ENCODE measurements around the gene ACSF3. TPM values are rescaled to one million over a fixed set of nuclear protein-coding genes. Genes with fewer than 3 reads are reported as not detected.

ACSF3 gene
- total and polyA plus RNA-seq, 4 donors: 15.3 to 27.3 (median 18.8) TPM

DNA sequence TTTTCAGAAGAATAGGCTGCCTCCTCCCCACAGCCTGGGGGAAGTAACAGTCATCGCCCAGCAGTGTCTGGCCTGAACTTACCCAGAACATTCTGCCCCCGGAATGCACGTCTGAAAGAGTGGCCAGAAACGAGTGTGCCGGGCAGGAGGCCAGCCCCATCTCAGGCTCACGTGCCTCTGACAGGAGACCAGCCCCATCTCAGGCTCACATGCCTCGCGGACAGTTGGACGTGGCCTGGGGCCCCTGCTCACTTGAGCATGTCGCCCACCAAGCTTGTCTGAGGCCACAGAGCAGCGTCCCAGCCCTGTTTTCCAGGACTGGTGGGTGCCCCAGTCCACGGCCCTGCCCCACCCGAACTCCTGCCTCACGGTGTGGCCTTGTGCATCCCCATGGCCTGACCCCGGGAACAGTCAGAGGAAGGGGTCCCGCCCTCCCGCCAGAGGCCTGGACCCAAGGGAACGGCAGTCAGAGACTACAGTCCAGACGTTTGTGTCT is 61.6 kb downstream of the ACSF3 start:
- H3K9me3 ChIP-seq (ENCODE audit: control insufficient read depth in 4 of 4, low read length in 3 of 4): no peaks in the 10 kb centered on the region
- DNase-seq (ENCODE audit: low spot score): no peak
- H3K27ac ChIP-seq (ENCODE audit: low read depth in 1 of 2, low read length in 2 of 2): no peak overlapping the region
- H3K36me3 ChIP-seq (ENCODE audit: control insufficient read depth in 4 of 4, insufficient read depth in 3 of 4, low read depth in 1 of 4, low read length in 3 of 4): peaks cover 3 to 15% (median 8%) of the 10 kb centered on the region in 4 donors
- H3K9ac ChIP-seq (ENCODE audit: low read depth in 1 of 2, low read length in 2 of 2): no peak overlapping the region
- peaks cover 0 to 4% (median 0%) of the 10 kb centered on the region in 4 donors for H3K4me1 ChIP-seq (ENCODE audit: control insufficient read depth in 4 of 4, insufficient read depth in 4 of 4, low read length in 3 of 4)
- 37% methylated on average over 19 of the region's 19 CpGs for WGBS
- no peak for TF ChIP-seq SP1 (IDR thresholded peaks at IDR 0.05)
- peak; percentile 69 for TF ChIP-seq NR2F2 (IDR thresholded peaks at IDR 0.05)
- no peak overlapping the region for H3K4me3 ChIP-seq (ENCODE audit: low read depth in 1 of 3, low read length in 3 of 3)
- no peaks in the 10 kb centered on the region for H3K27me3 ChIP-seq (ENCODE audit: control insufficient read depth in 4 of 4, insufficient read depth in 4 of 4, low read length in 3 of 4)

GRCh38 chr16:89155851-89156739 is 62.4 kb downstream of the ACSF3 start:
- Histone ChIP-seq H3K27me3 (ENCODE audit: control insufficient read depth in 4 of 4, insufficient read depth in 4 of 4, low read length in 3 of 4) (no peaks in the 10 kb centered on the region), H3K9me3 (ENCODE audit: control insufficient read depth in 4 of 4, low read length in 3 of 4) (no peaks in the 10 kb centered on the region), H3K4me1 (ENCODE audit: control insufficient read depth in 4 of 4, insufficient read depth in 4 of 4, low read length in 3 of 4) (peaks cover 0 to 4% (median 0%) of the 10 kb centered on the region in 4 donors), H3K27ac (ENCODE audit: low read depth in 1 of 2, low read length in 2 of 2) (no peak overlapping the region), H3K36me3 (ENCODE audit: control insufficient read depth in 4 of 4, insufficient read depth in 3 of 4, low read depth in 1 of 4, low read length in 3 of 4) (peaks cover 3 to 8% (median 3%) of the 10 kb centered on the region in 4 donors), H3K9ac (ENCODE audit: low read depth in 1 of 2, low read length in 2 of 2) (no peak overlapping the region), H3K4me3 (ENCODE audit: low read depth in 1 of 3, low read length in 3 of 3) (no peak overlapping the region)
- WGBS: 66% methylated on average over 24 of the region's 24 CpGs
- TF ChIP-seq RAD21 (IDR thresholded peaks at IDR 0.05): no peak
- no peak for TF ChIP-seq EGR1 (IDR thresholded peaks at IDR 0.05; ENCODE audit: low read depth in 2 of 2)
- TF ChIP-seq NR2F2 (IDR thresholded peaks at IDR 0.05): no peak
- TF ChIP-seq HNF4G (IDR thresholded peaks at IDR 0.05): no peak
- TF ChIP-seq RXRA (IDR thresholded peaks at IDR 0.05): no peak
- no peak for TF ChIP-seq TAF1 (conservative IDR thresholded peaks at IDR 0.05)
- TF ChIP-seq, protein P1, sequence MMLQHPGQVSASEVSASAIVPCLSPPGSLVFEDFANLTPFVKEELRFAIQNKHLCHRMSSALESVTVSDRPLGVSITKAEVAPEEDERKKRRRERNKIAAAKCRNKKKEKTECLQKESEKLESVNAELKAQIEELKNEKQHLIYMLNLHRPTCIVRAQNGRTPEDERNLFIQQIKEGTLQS (IDR thresholded peaks at IDR 0.05): no peak
- no peak for TF ChIP-seq YY1 (IDR thresholded peaks at IDR 0.05)
- DNase-seq (ENCODE audit: low spot score): no peak

DNA sequence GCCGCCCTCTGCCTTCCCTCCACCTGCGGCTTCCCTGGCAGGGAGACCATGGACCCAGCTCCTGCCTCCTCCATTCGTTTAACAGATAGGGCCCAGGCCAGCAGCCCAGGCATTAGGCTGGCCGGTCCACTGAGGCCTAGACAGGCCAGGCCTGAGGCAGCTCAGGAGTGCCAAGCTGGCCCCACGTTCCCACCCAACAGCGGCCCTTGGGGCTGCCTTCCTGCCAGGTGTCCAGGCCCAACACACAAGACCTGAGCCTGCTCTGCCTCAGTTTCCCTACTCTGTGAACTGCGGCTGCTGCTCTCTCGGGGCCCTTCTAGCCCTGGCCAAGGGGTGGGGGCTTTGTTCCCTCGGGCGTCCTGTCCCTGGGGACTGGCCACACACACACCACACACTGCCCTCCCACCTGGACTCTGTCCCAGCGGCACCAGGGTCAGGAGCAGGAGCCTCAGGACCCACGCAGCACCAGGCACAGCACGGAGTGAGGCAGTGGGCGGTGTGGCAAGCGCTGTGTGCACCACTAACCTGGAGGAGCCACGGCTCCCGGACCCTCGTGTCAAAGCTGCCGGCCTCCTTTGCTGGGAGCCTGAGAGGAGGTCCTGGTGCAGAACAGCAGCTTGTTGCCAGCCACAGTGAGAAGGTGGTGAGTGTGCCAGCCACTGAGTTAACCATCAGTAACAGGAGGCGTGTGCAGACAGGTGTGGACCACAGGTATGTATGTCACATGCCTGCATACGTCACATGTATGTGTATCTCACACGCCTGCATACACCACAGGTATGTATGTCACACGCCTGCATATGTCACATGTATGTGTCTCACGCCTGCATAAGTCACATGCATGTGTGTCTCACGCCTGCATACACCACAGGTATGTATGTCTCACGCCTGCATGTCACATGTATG is 63.3 kb downstream of the ACSF3 start:
- 74% methylated on average over 26 of the region's 26 CpGs for WGBS
- TF ChIP-seq JUND (IDR thresholded peaks at IDR 0.05) (no peak), EGR1 (IDR thresholded peaks at IDR 0.05; ENCODE audit: low read depth in 2 of 2) (no peak), RAD21 (IDR thresholded peaks at IDR 0.05) (no peak), YY1 (IDR thresholded peaks at IDR 0.05) (no peak), REST (IDR thresholded peaks at IDR 0.05) (no peak), HNF4G (IDR thresholded peaks at IDR 0.05) (no peak), GABPA (IDR thresholded peaks at IDR 0.05 in 1 of 2, conservative IDR thresholded peaks at IDR 0.05 in 1 of 2) (no peak), MAX (IDR thresholded peaks at IDR 0.05) (no peak), FOXA1 (IDR thresholded peaks at IDR 0.05) (no peak), CTCF (IDR thresholded peaks at IDR 0.05; ENCODE audit: low read depth, low read length, missing input control) (no peak), TAF1 (conservative IDR thresholded peaks at IDR 0.05) (no peak), SP1 (IDR thresholded peaks at IDR 0.05) (no peak)
- TF ChIP-seq, protein P2, sequence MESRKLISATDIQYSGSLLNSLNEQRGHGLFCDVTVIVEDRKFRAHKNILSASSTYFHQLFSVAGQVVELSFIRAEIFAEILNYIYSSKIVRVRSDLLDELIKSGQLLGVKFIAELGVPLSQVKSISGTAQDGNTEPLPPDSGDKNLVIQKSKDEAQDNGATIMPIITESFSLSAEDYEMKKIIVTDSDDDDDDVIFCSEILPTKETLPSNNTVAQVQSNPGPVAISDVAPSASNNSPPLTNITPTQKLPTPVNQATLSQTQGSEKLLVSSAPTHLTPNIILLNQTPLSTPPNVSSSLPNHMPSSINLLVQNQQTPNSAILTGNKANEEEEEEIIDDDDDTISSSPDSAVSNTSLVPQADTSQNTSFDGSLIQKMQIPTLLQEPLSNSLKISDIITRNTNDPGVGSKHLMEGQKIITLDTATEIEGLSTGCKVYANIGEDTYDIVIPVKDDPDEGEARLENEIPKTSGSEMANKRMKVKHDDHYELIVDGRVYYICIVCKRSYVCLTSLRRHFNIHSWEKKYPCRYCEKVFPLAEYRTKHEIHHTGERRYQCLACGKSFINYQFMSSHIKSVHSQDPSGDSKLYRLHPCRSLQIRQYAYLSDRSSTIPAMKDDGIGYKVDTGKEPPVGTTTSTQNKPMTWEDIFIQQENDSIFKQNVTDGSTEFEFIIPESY (IDR thresholded peaks at IDR 0.05): no peak

More for the DNA sequence above, 63.3 kb downstream of the ACSF3 start:
- no peak for DNase-seq (ENCODE audit: low spot score)
- peaks cover 0 to 4% (median 0%) of the 10 kb centered on the region in 4 donors for H3K4me1 ChIP-seq (ENCODE audit: control insufficient read depth in 4 of 4, insufficient read depth in 4 of 4, low read length in 3 of 4)
- H3K4me3 ChIP-seq (ENCODE audit: low read depth in 1 of 3, low read length in 3 of 3): no peak overlapping the region
- H3K36me3 ChIP-seq (ENCODE audit: control insufficient read depth in 4 of 4, insufficient read depth in 3 of 4, low read depth in 1 of 4, low read length in 3 of 4): peaks cover 0 to 2% (median under 1%) of the 10 kb centered on the region in 4 donors
- H3K9ac ChIP-seq (ENCODE audit: low read depth in 1 of 2, low read length in 2 of 2): no peak overlapping the region
- H3K27ac ChIP-seq (ENCODE audit: low read depth in 1 of 2, low read length in 2 of 2): no peak overlapping the region
- no peaks in the 10 kb centered on the region for H3K27me3 ChIP-seq (ENCODE audit: control insufficient read depth in 4 of 4, insufficient read depth in 4 of 4, low read length in 3 of 4)
- no peaks in the 10 kb centered on the region for H3K9me3 ChIP-seq (ENCODE audit: control insufficient read depth in 4 of 4, low read length in 3 of 4)
